Coronary artery (tissue), 2 donors: ENCODE data around the gene CRYGC.
A peak's percentile ranks its signal among the peaks of the same experiment; 100 is the strongest.
"Not testable (repeated sequence)": the region's sequence is repeated elsewhere in the genome, so short reads cannot be mapped to it uniquely, and the experiment has no call there.

Source experiments
- DNase-seq: peaks from one replicate; pipeline ENCODE4 v3.0.0-alpha.2; 2017; ENCODE audit warnings: low spot score
- H3K27ac ChIP-seq, 2 donors: fragments of 200-600 bp; sonication (generic); one replicate each; pipeline ENCODE4 v1.5.1; 2016 to 2019
- H3K4me3 ChIP-seq: fragments of 200-600 bp; sonication (generic); 2 replicates; pipeline ENCODE4 v1.5.1; 2016; ENCODE audit warnings: mild to moderate bottlenecking, moderate library complexity
- CTCF ChIP-seq: fragments of 200-600 bp; sonication (generic); IDR thresholded peaks from one replicate; pipeline ENCODE4 v1.5.1; 2019; ENCODE audit warnings: antibody characterized with exemption

CRYGC gene

DNA sequence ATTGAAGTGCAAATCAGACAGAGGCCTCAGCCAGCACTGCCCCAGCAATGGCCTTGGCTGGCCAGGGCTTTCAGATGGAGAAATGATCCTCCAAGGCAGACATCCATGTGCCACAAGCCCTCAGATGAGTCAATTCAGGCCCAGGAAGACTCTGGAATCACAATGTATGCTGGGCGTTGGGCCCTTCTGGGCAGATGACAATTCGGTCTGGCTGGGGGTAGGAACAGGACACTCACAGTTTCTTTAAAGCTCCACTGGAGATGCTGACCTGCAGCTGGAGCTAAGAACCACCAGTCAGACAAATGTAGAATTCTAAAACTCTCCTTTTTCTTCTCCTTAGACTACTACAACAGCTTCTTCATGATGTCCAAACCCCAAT is 7.1 kb upstream of the CRYGC start:
- Histone ChIP-seq H3K27ac (no peak overlapping the region), H3K4me3 (no peak overlapping the region)
- DNase-seq, result no peak
- no peak for TF ChIP-seq CTCF

DNA sequence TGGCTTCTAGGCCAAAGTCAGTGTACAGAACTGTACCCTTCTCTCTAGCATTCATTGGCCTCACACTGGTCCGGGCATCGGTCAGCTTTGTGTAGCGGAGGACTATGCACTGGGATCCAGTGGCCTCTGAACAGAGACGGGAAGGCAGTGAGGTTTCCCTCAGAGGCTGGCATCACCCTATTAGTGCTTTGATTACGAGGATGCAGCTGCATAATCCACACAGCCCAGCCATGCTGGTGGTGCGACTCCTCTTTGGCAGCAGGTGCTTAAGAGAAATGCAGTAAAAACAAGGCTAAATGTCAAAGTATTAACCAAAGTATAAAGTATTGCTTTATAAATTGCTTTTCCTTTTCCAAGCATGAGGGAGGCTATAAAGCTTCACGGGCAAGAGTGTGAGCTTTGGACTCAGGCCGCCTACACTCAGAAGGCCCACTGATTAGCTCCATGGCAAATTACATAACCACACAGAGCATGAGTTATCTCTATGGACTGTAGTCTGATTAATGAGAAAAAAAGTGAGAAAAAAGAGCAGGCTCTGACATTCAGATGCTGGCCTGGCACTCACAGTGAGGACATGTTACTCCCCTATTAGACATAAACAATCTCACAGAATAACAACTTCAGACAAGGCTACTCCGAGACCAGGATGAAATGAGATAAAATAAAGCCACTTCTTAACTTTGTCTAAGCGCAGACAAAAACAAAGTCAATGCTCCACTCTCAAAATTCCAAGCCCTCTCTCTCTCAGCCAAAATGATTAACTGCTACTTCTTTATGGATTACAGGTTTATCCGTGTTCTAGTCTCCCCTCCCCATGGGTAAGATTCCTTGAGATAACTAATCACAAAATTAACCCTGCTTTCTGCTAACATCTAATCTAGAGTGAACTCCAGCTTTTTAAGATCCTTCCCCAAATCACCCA is 6.4 kb upstream of the CRYGC start:
- no peak for DNase-seq
- H3K4me3 ChIP-seq, result no peak overlapping the region
- TF ChIP-seq CTCF, result no peak
- no peak overlapping the region for H3K27ac ChIP-seq

DNA sequence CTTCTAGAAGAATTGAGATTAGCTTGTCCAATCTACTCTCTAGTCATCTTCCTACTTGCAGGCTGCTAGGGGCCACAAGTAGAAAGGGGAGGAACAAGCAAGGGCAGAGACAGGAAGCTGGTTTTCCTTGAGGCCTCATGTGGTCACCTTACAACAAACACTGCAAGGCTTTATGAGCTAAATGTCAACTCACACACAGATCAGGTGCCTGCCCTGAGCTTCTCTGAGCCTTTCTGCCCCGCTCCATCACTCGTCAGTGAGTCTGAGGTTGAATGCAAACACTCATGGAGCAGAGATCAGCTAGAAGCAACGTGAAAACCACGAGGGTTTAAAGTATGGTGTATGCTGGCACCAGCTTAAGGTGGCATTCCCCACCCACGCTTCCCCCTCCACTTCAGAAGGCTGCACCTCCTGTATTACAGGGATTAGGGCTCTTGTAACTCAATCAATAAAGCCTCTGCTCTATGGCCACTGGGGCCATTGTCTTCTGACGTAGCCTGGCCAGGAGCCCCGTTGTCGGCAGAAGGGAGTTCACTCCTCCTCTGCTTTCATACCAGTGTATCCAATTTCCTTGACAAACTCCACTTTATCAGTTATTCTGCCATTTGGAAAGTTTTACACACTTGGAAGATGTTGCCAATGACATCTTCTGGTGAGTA is 5.4 kb upstream of the CRYGC start:
- Histone ChIP-seq H3K27ac (no peak overlapping the region), H3K4me3 (no peak overlapping the region)
- no peak for TF ChIP-seq CTCF
- DNase-seq, result no peak

GRCh38 chr2:208130712-208131110 is 1.1 kb upstream of the CRYGC start:
- H3K4me3 ChIP-seq, result no peak overlapping the region
- TF ChIP-seq CTCF, result no peak
- DNase-seq, result no peak
- no peak overlapping the region for H3K27ac ChIP-seq

DNA sequence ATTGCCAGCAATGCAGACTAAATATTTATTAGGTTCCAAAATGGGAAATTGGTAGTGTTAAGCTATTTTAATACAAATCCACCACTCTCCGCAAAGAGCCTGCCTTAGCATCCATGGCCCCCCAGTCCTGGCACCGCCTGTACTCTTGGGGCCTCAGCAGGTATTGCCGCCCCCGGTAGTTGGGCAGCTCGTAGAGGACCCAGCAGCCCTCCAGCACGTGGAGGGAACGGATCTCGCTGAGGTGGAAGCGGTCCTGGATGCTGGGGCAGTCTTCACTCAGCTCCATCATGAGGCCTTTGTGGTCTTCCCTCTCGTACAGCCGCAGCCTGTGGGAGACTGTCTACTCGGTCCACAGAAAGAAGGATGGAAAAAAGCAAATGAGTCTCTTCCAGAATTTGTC is 1.5 kb downstream of the CRYGC start:
- Histone ChIP-seq H3K27ac (no peak overlapping the region), H3K4me3 (no peak overlapping the region)
- no peak for DNase-seq
- no peak for TF ChIP-seq CTCF

- TF ChIP-seq CTCF, result no peak
- DNase-seq, result no peak
- H3K4me3 ChIP-seq, result no peak overlapping the region
- H3K27ac ChIP-seq, result no peak overlapping the region
These were observed 2.5 kb downstream of the CRYGC start for GRCh38 chr2:208127090-208127489.

DNA sequence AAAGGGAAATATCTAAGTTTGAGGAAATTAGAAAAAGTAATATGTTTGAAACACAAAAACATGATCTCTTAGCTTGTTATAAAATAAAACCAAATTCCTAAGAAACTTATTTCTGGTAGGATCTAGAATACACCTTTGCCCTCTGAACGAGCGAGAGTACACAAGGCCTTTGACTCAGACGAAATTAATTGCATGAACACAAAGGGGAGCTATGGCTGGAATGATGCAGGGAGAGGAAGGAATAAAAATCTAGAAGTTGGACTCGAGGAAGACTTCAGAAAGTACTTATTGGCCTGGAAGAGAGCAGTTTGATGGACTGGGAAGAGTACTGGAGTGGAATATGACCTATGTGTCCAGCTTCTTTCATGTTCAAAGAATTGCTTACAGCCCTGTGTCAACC is 4.4 kb downstream of the CRYGC start:
- no peak for TF ChIP-seq CTCF
- DNase-seq, result no peak
- H3K27ac ChIP-seq, result no peak overlapping the region
- no peak overlapping the region for H3K4me3 ChIP-seq

- DNase-seq, H3K27ac ChIP-seq: not testable (repeated sequence)
- H3K4me3 ChIP-seq, result peak within 1 kb of the TSS; percentile 38
These were observed 5.5 kb downstream of the CRYGC start, which contains the start of gene CRYGD for GRCh38 chr2:208124013-208124715. Gene CRYGD, minus strand, starts transcription at chr2:208124524. Its CDS starts 51 bp downstream, at chr2:208124473.
